ENCODE measurements around the gene NOM1.

Gene NOM1

GRCh38 chr7:156984174-156984891, 34.8 kb downstream of the NOM1 start:
- peak; percentile 62 for DNase-seq

GRCh38 chr7:156985101-156985992, 35.8 kb downstream of the NOM1 start:
- no peak for DNase-seq

GRCh38 chr7:156986378-156986777, 36.9 kb downstream of the NOM1 start:
- DNase-seq, result no peak

- DNase-seq, result no peak
These were observed 39.1 kb downstream of the NOM1 start for GRCh38 chr7:156988343-156989185.

GRCh38 chr7:156989766-156990535, 40.4 kb downstream of the NOM1 start:
- no peak for DNase-seq

GRCh38 chr7:156993021-156993924, 43.8 kb downstream of the NOM1 start:
- DNase-seq, result peak; percentile 14

GRCh38 chr7:156993925-156994235, 44.4 kb downstream of the NOM1 start:
- no peak for DNase-seq

- no peak for DNase-seq
These were observed 44.9 kb downstream of the NOM1 start for GRCh38 chr7:156994417-156994816.

- no peak for DNase-seq
These were observed 49.8 kb downstream of the NOM1 start for GRCh38 chr7:156998988-156999957.

GRCh38 chr7:156999958-157000726, 50.6 kb downstream of the NOM1 start:
- no peak for DNase-seq

GRCh38 chr7:157000741-157001653, 51.5 kb downstream of the NOM1 start:
- DNase-seq, result no peak

GRCh38 chr7:157001920-157002818, 52.7 kb downstream of the NOM1 start:
- DNase-seq, result no peak

GRCh38 chr7:157002819-157003421, 53.4 kb downstream of the NOM1 start:
- DNase-seq, result no peak

GRCh38 chr7:157003445-157003755, 53.9 kb downstream of the NOM1 start:
- DNase-seq, result no peak

- DNase-seq, result peak; percentile 29
These were observed 54.4 kb downstream of the NOM1 start for GRCh38 chr7:157003756-157004520.
